Measurements from ENCODE around the gene B4GALT1.

The B4GALT1 gene

GRCh38 chr9:33123407-33124031 is 43.6 kb downstream of the B4GALT1 start:
- no peak for DNase-seq

DNA sequence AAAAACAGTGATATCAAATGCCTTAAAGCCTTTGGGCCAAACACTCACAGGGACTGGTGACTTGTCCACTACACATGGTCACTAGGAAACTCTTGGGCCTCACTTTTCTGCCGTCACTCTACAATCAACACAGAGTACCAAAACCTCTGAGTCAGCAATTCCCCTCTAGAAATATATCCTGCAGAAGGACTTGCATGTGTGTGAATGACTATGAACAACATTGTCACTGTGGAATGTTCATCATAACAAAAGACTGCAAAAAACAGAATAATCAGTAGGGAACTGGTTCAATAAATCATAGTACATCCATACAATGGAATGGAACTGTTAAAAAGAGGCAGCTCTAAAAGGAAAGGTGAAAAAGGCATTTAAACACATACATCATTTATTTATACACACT is 46.5 kb downstream of the B4GALT1 start:
- DNase-seq: no peak

DNA sequence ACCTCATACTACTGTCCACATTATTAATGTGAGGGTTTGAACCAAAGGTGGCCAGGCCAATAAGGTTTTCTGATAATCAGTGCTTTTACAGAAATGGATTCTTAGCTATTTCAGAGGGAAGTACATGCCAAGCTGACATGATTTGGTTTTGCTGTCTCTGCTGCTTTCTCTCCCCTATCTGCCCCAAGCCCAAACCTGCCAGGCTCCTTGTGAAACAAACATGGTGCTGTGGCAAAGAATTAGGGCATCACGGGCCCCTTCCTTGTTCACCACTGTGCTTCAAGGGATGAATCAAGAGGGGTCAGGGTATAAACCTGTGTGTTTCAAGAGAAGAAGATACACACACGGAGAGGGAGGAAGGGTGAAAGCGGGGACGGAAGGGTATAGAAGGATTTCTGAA is 49.3 kb downstream of the B4GALT1 start:
- DNase-seq: no peak

- no peak for DNase-seq
Measured at GRCh38 chr9:33117306-33117705, 49.8 kb downstream of the B4GALT1 start.

- no peak for DNase-seq
Measured at GRCh38 chr9:33116860-33117259, 50.3 kb downstream of the B4GALT1 start.

- DNase-seq: no peak
Measured at GRCh38 chr9:33114746-33115145, 52.4 kb downstream of the B4GALT1 start.

DNA sequence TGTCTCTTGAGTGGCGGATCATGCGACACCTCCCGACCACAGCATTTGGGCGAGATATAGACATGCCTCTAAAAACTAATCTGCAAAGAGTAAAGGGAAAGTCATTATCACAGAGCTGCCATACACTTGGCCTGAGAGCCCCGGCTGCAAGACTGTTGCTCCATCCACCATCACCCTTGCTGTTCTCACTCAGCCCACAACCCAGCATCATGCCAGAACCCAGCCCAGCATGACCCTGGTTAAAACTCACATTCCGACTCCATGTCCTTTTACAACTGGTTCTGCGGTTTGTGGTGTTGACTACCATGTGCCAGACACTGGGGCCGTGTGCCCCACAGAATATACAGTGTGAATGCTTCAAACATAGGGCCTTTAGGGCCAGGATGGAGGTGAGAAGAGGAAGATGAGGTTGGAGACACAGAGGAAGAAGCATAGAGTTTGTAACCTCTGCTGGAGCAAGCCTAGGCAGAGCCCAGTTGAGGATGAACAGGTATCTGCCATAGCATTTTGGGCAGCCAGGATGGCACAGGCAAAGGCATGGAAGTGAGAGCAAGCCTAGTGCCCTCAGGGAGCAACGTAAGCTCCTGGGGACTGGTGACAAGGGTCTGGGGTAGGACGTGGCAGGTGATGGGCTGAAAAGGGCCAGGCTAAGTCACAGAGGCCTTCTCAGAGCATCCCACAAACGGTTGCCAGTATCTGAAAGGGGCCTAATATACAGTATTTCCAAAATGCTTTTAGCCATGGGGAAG is 53.2 kb downstream of the B4GALT1 start:
- DNase-seq: no peak

DNA sequence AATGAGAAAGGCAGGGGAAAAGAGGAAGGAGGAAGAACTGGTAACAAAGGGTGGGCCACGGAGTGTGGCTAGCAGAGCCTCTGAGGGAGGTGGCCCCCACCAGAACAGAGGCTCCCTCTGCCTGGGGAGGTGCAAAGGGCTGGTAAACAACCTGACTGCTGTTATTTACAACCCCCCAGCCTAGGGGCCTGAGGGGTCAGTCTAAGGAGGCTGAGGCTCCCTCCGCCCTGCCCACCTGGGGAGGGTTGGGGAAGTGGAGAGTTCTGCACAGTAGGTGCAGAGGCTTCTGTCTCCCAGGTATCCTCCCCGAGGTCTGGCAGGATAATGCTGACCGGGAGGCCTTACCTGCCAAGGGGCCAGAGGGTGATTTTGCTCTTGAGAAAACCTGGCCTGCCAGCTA is 55.0 kb downstream of the B4GALT1 start:
- no peak for DNase-seq

- DNase-seq: no peak
Measured at GRCh38 chr9:33111631-33112030, 55.5 kb downstream of the B4GALT1 start.

DNA sequence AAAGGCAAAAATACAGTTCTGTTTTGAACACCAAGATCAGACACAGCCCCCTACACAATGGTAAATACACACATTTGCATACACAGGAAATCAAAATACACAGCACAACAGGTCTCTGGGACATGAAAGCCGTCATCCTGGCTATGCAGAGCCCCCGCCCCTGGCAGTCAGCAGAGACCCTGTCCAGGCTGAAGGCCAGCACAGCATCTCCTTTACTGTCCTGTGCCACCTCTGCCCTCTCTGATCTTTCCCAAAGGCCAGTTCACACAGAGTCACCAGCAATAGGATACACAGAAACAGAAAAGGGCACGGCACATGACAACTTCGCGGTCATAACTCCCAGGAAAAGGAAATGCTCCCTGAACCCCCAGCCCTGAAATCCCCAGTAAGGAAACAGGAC is 56.5 kb downstream of the B4GALT1 start:
- DNase-seq: no peak

DNA sequence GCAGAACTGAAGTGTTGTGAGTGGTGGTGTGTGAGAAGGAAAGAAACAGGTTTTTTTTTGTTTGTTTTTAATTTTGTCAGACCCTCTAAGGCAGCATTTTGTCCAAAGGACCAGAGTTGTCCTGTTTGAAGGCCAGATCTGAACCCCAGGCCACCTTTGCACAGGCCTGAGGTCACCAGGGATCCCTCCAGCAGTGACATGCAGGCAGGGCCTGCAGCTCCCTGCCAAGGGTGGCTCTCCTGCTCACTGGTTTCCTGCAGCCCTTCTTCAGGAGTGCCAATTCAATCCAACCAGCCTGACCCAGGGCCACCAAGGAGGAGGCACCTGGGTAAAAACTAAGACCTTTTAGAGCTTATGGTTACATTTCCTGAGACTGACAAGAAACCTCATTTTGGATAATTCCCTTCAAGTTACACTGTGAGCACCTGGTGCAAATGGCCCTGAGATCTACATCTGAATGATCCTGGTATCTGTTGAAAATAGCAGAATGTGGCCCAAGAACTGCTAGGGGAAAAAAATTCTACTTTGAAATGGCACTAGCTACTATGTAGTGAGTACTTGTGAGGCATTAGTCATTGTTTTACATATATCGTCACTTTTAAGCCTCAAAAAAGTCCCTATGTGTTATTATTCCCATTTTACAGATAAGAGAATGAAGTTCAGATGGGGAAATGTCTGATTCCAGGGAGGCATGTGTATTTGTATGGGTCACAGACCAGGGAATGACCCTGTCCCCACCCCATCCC is 57.1 kb downstream of the B4GALT1 start:
- no peak for DNase-seq

DNA sequence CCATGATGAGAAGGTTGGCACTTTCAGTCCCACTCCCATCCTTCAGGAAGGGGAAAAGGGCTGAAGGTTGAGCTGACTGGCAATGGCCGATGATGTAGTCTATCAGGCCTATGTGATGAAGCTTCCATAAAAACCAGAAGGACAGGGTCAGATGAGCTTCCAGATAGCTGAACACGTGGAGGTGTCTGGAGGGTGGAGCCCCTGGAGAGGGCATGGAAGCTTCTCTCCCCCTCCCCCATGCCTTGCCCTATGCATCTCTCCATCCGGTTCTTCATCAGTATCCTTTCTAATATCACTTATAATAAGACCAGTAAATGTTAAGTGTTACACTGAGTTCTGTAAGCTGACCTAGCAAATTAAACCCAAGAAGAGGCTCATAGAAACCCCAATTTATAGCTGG is 58.0 kb downstream of the B4GALT1 start:
- DNase-seq: no peak

GRCh38 chr9:33108472-33108871 is 58.7 kb downstream of the B4GALT1 start:
- no peak for DNase-seq

DNA sequence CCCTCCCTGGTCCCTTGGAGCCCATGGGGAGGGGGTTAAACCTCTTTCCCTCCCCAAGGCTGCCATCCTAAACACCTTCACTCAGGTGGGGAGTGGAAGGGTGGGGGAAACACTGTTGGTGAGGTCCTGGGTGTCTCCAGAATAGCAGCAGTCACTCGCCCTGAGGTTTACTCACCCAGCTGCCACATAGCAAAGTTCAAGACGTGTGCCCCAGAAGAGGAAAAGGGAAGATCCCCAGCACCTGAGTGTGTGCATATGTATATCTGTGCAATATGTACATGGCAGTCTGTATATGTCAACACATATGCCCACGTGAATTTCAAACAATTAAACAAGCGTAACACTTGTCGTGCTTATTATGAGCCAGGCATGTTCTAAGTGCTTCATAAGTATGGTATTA is 59.4 kb downstream of the B4GALT1 start:
- DNase-seq: no peak

DNA sequence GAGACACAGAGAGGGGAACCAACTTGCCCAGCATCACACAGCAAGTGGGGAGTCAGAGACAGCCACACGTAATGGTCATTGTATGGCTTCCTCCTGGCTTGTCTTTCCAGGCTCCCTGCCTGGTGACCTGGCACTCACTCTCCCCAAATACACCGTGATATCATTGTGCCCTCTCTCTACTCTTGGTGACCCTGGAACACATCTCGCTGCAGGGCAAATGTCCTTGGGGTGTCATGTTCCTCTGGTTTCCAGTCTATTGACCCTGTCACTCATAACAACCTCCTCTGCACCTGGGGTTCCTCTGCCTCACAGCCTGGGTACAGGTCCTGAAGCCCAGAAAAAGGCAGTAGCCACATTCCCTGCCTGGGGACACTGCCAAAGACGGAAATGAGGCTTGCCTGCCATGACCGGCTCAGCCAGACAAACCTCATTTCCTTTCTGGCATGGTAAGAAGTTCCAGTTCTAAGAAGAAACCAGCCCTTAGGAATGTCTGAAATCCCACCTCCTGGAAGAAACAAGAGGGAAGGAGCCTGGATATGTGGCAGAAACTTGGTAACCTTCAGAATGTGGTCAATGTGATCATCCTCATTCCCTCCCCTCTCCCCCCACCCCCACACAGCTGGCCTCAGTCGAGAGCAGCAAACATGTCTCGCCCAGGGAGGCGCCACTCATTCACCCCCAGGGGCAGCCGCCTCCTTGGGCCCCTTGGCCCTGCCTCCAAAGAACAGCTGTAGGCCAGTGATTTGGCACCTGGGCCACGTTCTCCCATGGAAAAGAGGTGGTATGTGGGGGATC is 60.1 kb downstream of the B4GALT1 start:
- no peak for DNase-seq

DNA sequence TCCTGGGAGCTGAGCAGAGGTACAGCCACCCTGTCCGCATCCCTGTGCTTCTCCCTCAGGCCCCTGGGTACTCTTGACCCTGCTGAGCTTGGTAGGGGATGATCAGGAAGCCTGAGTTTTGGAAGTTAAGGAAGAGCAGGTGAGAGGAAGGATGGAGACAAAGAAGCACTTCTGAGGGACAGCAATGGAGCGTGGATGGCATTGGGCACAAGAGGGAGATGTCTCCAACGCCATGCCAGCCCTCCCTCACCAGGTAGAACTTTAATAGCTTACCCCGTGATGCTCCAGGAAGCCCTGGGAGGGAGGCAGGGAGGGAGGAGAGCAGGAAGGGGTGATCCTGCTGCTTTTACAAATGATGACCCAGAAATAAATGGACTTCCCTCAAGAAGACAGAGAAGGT is 60.8 kb downstream of the B4GALT1 start:
- DNase-seq: no peak

DNA sequence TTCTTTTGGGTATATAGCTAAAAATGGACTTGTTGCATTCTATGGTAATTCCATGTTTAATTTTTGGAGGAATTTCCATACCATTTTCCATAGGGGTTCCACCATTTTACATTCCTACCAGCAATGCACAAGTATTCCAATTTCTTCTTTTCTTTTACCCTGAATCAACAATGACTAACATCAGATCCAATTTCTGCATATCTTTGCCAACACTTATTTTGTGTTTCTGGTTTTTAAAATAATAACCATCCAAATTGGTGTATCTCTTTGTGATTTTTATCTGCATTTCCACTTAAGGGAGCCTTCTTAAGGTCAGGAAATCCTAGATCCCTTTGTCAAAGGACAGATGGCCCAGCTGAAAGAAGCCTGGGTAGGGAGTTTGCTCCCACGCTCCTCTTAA is 61.2 kb downstream of the B4GALT1 start:
- DNase-seq: no peak

GRCh38 chr9:33105504-33105903 is 61.6 kb downstream of the B4GALT1 start:
- no peak for DNase-seq

DNA sequence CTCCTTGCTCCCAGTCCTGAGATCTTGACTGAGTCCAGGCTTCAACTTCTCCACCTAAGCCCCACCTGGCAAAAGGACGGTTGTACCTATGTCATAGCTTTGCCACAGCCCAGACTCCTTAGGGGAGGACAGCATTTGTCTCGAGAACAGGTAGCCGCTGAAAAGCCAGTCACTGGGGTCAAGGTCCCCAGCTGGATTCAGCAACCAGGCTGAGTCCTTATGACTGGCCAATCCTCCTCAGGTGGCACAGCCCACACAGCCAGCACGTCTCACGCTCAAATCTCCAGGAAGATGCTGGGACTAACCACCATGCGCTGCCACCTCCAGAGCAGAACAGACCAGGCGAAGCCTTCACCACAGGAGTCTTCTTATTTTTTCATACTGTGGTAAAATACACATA is 62.7 kb downstream of the B4GALT1 start:
- DNase-seq: no peak

DNA sequence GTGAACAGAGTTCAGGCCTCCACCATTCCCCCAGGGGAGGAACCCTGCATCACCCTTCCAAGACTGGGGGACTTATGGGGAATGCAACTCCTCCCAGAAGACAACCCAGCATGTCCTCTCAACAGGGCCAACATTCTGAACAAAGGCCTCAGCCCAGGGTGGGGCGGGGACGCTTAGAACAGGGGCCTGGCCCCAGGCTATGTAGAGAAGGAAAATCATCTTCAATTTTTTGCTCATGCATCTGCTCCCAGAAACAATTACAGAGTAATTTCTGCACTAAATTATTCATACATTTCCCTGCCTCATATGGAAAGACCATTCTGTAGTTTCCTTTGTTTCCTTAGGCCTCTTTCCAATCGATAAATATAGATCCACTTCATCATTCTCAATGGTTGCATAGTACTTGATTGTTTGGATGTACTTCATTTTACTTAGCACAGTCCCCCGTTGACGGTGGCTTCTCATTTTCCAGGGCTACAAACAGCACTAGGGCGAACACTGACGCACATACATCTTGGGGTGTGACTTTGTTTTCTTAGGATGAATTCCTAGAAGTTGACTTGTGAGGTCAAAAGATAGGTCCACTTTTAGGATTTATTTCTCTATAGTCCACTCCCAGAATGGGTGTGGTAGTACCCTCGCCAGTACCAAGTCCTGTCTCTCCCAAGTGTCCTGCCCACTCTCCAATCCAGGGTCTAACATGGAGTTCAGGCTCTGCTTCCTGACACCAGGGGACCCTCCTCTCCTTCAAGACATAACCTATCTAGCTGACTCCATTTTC is 63.4 kb downstream of the B4GALT1 start:
- no peak for DNase-seq

GRCh38 chr9:33102551-33103210 is 64.5 kb downstream of the B4GALT1 start:
- no peak for DNase-seq

All from activated CD8-positive, alpha-beta memory T cell treated with anti-CD3 and anti-CD28 coated beads, Interleukin-2, amount 50 U/mL, for 4 hours (primary cell).